K562 (cell line): ENCODE results near the gene TIMM23. TPM values are rescaled to one million over a fixed set of nuclear protein-coding genes. Genes with fewer than 3 reads are reported as not detected.

Source experiments
- CTBP1 ChIP-seq: fragments of 450-650 bp; IDR thresholded peaks from 2 replicates; pipeline ENCODE4 v1.6.1; 2016; ENCODE audit warnings: borderline replicate concordance
- CTCF ChIP-seq, 3 experiments: IDR thresholded peaks in 2 of 3; conservative IDR thresholded peaks in 1 of 3; 2 replicates each; pipeline ENCODE4 v1.5.1; 2011 to 2012; ENCODE audit warnings: low read length in 3 of 3, mild to moderate bottlenecking in 3 of 3, control low read depth in 2 of 3, improper control_type of control experiment in 1 of 3, inconsistent platforms in 1 of 3, low read depth in 1 of 3, mixed read lengths in 1 of 3, moderate library complexity in 1 of 3; ENCODE audit not compliant: insufficient read depth in 2 of 3
- ESRRA ChIP-seq: fragments of 450-650 bp; IDR thresholded peaks from 2 replicates; pipeline ENCODE4 v1.6.1; 2014; ENCODE audit warnings: low read depth, mild to moderate bottlenecking, moderate library complexity, borderline replicate concordance
- FUS ChIP-seq: fragments of 200-400 bp; formaldehyde crosslinking; optimal IDR thresholded peaks from 2 replicates; pipeline ENCODE3; 2017; ENCODE audit warnings: low read depth, low read length
- NCOA4 ChIP-seq: fragments of 450-650 bp; IDR thresholded peaks from 2 replicates; pipeline ENCODE4 v1.6.1; 2018; ENCODE audit warnings: mild to moderate bottlenecking; ENCODE audit not compliant: partially characterized antibody
- NCOR1 ChIP-seq: fragments of 450-650 bp; IDR thresholded peaks from 2 replicates; pipeline ENCODE4 v1.6.1; 2016; ENCODE audit warnings: mild to moderate bottlenecking, moderate library complexity
- PML ChIP-seq: IDR thresholded peaks from 2 replicates; pipeline ENCODE4 v1.6.1; 2012; ENCODE audit warnings: low read length, inconsistent platforms
- RFX1 ChIP-seq: fragments of 450-650 bp; IDR thresholded peaks from 2 replicates; pipeline ENCODE4 v1.6.1; 2016; ENCODE audit warnings: mild to moderate bottlenecking, moderate library complexity
- SAFB2 ChIP-seq: fragments of 200-400 bp; formaldehyde crosslinking; IDR thresholded peaks from 2 replicates; pipeline ENCODE4 v1.6.1; 2018; ENCODE audit warnings: borderline replicate concordance, low read length, low read depth, moderate library complexity; ENCODE audit not compliant: severe bottlenecking
- ZNF12 ChIP-seq: sonication (generic); formaldehyde crosslinking; IDR thresholded peaks from 2 replicates; pipeline ENCODE4 v1.4.0; 2020; ENCODE audit warnings: mild to moderate bottlenecking, missing genetic modification reagents
- ZNF140 ChIP-seq: fragments of 250-450 bp; sonication (Bioruptor Pico); IDR thresholded peaks from 2 replicates; pipeline ENCODE4 v1.8.0; 2021; ENCODE audit warnings: moderate library complexity, mild to moderate bottlenecking, inconsistent platforms
- ZNF3 ChIP-seq: fragments of 250-450 bp; sonication (Bioruptor Pico); IDR thresholded peaks from 2 replicates; pipeline ENCODE4 v1.5.0; 2021; ENCODE audit warnings: mild to moderate bottlenecking, moderate library complexity
- ZNF354B ChIP-seq: fragments of 250-450 bp; sonication (Bioruptor Pico); IDR thresholded peaks from 2 replicates; pipeline ENCODE4 v1.4.0; 2020
- ZNF444 ChIP-seq: fragments of 250-450 bp; sonication (Bioruptor Pico); IDR thresholded peaks from 2 replicates; pipeline ENCODE4 v1.4.0; 2020; ENCODE audit warnings: mild to moderate bottlenecking, moderate library complexity
- ZNF644 ChIP-seq: fragments of 200-800 bp; sonication (Bioruptor generic); IDR thresholded peaks from 2 replicates; pipeline ENCODE4 v1.6.1; 2016; ENCODE audit warnings: low read depth, missing genetic modification characterization, missing compliant biosample characterization
- polyA plus RNA-seq, 8 experiments: library from polyadenylated mRNA; depleted of rRNA in 4 of 8; stranded (reverse) in 5 of 8; unstranded in 3 of 8; fragments of >200 nt; fragmentation: Nextera tagmentation in 2 of 8; fragmentation: Illumina TruSeq in 1 of 8; extraction: Ambion mirVana in 2 of 8; extraction: Trizol in 1 of 8; gene quantifications; 2 replicates each; pipeline versions ENCODE4 v1.2.1 to v1.2.3, GENCODE V29; 2011 to 2014; ENCODE audit warnings: inconsistent platforms in 1 of 8, missing spikeins in 1 of 8
- total RNA-seq, 7 experiments: library from RNA; depleted of rRNA in 6 of 7; stranded (reverse); fragments of >200 nt in 6 of 7; fragmentation: Illumina TruSeq in 2 of 7; extraction: Trizol in 2 of 7; gene quantifications; 2 replicates each; pipeline versions ENCODE4 v1.2.1 to v1.2.3, GENCODE V29; 2011 to 2021; ENCODE audit warnings: low replicate concordance in 1 of 7
- TF ChIP-seq, protein P1 (sequence below): sonication (generic); formaldehyde crosslinking; IDR thresholded peaks from 2 replicates; pipeline ENCODE4 v1.8.0; 2022; ENCODE audit warnings: missing genetic modification reagents, mild to moderate bottlenecking, borderline replicate concordance
- TF ChIP-seq, protein P2 (sequence below): IDR thresholded peaks from 2 replicates; pipeline ENCODE4 v1.6.1; 2016; ENCODE audit warnings: missing genetic modification characterization, missing compliant biosample characterization
- TF ChIP-seq, protein P3 (sequence below): fragments of 150-350 bp; IDR thresholded peaks from 2 replicates; pipeline ENCODE4 v1.6.1; 2014; ENCODE audit warnings: low read depth, mild to moderate bottlenecking, low read length, borderline replicate concordance

Gene TIMM23
- total and polyA plus RNA-seq, 9 of the 15 experiments (the other 6 are each of a cell fraction or from before 2014, with no cell fraction given), result 148 to 280 (median 183) TPM

DNA sequence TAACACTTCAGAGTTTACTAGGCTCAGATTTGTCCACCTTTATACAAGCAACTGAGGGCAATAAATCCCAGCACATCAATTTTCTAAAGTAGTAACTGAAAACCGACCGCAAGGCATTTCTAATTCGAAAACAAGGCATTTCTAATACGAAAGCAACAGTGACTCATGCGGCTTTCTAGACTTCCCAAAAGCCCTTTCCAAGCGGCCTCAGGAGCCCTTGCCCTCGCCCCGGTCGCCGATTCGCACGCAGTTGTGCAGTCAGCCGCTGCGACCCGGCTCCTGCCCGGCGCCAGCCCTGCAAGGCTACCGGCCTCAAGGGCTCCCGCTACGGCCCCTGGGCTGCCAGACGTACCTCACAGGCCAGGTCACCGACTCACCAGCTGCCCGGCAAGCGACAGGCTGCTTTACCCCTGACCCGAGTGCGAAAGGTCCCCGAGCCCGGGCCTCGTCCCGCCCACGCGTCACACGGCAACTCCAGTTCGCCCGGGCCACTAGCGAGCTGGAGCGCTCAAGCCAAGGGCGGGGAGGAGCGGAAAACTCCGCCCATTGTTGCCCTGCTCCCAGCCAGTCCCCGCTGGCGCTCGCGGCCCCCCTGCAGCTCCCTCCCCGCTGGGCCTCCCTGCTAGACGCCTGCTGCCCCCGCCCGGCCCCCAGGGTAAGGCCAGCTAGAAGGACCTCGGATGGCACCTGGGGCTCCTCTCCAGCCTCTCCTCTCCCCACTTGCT lies 50.9 kb downstream of the TIMM23 start (continued):
- TF ChIP-seq, protein P1, sequence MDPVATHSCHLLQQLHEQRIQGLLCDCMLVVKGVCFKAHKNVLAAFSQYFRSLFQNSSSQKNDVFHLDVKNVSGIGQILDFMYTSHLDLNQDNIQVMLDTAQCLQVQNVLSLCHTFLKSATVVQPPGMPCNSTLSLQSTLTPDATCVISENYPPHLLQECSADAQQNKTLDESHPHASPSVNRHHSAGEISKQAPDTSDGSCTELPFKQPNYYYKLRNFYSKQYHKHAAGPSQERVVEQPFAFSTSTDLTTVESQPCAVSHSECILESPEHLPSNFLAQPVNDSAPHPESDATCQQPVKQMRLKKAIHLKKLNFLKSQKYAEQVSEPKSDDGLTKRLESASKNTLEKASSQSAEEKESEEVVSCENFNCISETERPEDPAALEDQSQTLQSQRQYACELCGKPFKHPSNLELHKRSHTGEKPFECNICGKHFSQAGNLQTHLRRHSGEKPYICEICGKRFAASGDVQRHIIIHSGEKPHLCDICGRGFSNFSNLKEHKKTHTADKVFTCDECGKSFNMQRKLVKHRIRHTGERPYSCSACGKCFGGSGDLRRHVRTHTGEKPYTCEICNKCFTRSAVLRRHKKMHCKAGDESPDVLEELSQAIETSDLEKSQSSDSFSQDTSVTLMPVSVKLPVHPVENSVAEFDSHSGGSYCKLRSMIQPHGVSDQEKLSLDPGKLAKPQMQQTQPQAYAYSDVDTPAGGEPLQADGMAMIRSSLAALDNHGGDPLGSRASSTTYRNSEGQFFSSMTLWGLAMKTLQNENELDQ (CRISPR knock-in tag), result no peak
- TF ChIP-seq ZNF12 (CRISPR knock-in tag), result no peak
- no peak for TF ChIP-seq SAFB2
- no peak for TF ChIP-seq NCOA4
- 0 out of 2 replicates have a peak, but pooled peaks have one; percentile 20 for TF ChIP-seq PML
- peak; percentile 49; the same call in 1 of the 2 replicates for TF ChIP-seq NCOR1
- TF ChIP-seq, protein P2, sequence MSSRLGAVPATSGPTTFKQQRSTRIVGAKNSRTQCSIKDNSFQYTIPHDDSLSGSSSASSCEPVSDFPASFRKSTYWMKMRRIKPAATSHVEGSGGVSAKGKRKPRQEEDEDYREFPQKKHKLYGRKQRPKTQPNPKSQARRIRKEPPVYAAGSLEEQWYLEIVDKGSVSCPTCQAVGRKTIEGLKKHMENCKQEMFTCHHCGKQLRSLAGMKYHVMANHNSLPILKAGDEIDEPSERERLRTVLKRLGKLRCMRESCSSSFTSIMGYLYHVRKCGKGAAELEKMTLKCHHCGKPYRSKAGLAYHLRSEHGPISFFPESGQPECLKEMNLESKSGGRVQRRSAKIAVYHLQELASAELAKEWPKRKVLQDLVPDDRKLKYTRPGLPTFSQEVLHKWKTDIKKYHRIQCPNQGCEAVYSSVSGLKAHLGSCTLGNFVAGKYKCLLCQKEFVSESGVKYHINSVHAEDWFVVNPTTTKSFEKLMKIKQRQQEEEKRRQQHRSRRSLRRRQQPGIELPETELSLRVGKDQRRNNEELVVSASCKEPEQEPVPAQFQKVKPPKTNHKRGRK, result no peak
- TF ChIP-seq ZNF3 (CRISPR knock-in tag), result no peak
- peak; percentile 60 to 92 (median 83) for TF ChIP-seq CTCF (IDR thresholded peaks at IDR 0.05 in 2 of 3, conservative IDR thresholded peaks at IDR 0.05 in 1 of 3; ENCODE audit: insufficient read depth in 2 of 3, low read depth in 1 of 3, low read length in 3 of 3)
- no peak for TF ChIP-seq ZNF644 (tag)
- TF ChIP-seq ZNF444, result no peak
- TF ChIP-seq, protein P3, sequence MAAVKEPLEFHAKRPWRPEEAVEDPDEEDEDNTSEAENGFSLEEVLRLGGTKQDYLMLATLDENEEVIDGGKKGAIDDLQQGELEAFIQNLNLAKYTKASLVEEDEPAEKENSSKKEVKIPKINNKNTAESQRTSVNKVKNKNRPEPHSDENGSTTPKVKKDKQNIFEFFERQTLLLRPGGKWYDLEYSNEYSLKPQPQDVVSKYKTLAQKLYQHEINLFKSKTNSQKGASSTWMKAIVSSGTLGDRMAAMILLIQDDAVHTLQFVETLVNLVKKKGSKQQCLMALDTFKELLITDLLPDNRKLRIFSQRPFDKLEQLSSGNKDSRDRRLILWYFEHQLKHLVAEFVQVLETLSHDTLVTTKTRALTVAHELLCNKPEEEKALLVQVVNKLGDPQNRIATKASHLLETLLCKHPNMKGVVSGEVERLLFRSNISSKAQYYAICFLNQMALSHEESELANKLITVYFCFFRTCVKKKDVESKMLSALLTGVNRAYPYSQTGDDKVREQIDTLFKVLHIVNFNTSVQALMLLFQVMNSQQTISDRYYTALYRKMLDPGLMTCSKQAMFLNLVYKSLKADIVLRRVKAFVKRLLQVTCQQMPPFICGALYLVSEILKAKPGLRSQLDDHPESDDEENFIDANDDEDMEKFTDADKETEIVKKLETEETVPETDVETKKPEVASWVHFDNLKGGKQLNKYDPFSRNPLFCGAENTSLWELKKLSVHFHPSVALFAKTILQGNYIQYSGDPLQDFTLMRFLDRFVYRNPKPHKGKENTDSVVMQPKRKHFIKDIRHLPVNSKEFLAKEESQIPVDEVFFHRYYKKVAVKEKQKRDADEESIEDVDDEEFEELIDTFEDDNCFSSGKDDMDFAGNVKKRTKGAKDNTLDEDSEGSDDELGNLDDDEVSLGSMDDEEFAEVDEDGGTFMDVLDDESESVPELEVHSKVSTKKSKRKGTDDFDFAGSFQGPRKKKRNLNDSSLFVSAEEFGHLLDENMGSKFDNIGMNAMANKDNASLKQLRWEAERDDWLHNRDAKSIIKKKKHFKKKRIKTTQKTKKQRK, result no peak
- TF ChIP-seq CTBP1, result peak; percentile 84
- TF ChIP-seq ZNF354B, result no peak
- TF ChIP-seq ZNF140 (CRISPR knock-in tag), result no peak
- peak; percentile 37; the same call in 1 of the 2 replicates for TF ChIP-seq RFX1
- TF ChIP-seq ESRRA, result peak; percentile 87
- TF ChIP-seq FUS, result no peak
